Thyroid gland (tissue), 4 donors: Measurements from ENCODE around the gene RAB15. TPM values are rescaled to one million over a fixed set of nuclear protein-coding genes. Genes with fewer than 3 reads are reported as not detected.

ENCODE experiments used
- DNase-seq, 2 donors: peaks; one replicate each; pipeline ENCODE4 v3.0.0-alpha.2; 2019
- H3K27ac ChIP-seq, 3 donors: fragments of 200-600 bp; sonication (generic); 1 replicate in 2 of 3; 2 replicates in 1 of 3; pipeline ENCODE4 v1.5.1; 2016 to 2019; ENCODE audit warnings: mild to moderate bottlenecking in 1 of 3, moderate library complexity in 1 of 3
- H3K27me3 ChIP-seq: fragments of 200-600 bp; sonication (generic); one replicate; pipeline ENCODE4 v1.5.1; 2019
- H3K36me3 ChIP-seq, 2 donors: fragments of 200-600 bp; sonication (generic); one replicate each; pipeline ENCODE4 v1.5.1; 2016 to 2019
- H3K4me1 ChIP-seq, 2 donors: fragments of 200-600 bp; sonication (generic); one replicate each; pipeline ENCODE4 v1.5.1; 2017 to 2019
- H3K4me3 ChIP-seq, 3 donors: fragments of 200-600 bp; sonication (generic); replicated peaks in 1 of 3; 1 replicate in 2 of 3; 2 replicates in 1 of 3; pipeline ENCODE4 v1.5.1; 2016; ENCODE audit warnings: mild to moderate bottlenecking in 1 of 3
- H3K9me3 ChIP-seq: fragments of 200-600 bp; sonication (generic); one replicate; pipeline ENCODE4 v1.5.1; 2017
- POLR2A ChIP-seq, 2 donors: fragments of 450-650 bp; IDR thresholded peaks; one replicate each; pipeline ENCODE4 v1.6.1; 2017; ENCODE audit warnings: antibody characterized with exemption in 2 of 2, mild to moderate bottlenecking in 2 of 2, moderate library complexity in 1 of 2
- WGBS, 2 donors: methylation state at CpG; one replicate each; pipeline ENCODE4 v1.1.5; 2017; 5-methylcytosine and 5-hydroxymethylcytosine counted together
- intact Hi-C: fragments of 100-400 bp; cut with DNase I; formaldehyde crosslinking; loops from one replicate; pipeline ENCODE4 v1.15.1; 2023
- total RNA-seq, 4 donors: library from RNA; depleted of rRNA; stranded (reverse); fragments of >200 nt; gene quantifications; one replicate each; pipeline ENCODE4 v1.2.3, GENCODE V29; 2016
- TF ChIP-seq, protein P1 (sequence below), 6 experiments: fragments of 200-600 bp in 3 of 6; fragments of 450-650 bp in 3 of 6; sonication (generic) in 3 of 6; IDR thresholded peaks; one replicate each; pipeline ENCODE4 v1.5.1; 2016 to 2019; ENCODE audit warnings: antibody characterized with exemption in 6 of 6, mild to moderate bottlenecking in 2 of 6, inconsistent platforms in 1 of 6, moderate library complexity in 1 of 6

RAB15 gene
- total RNA-seq, 4 donors from 2014 or later, result 6.0 to 12.7 (median 6.3) TPM

DNA sequence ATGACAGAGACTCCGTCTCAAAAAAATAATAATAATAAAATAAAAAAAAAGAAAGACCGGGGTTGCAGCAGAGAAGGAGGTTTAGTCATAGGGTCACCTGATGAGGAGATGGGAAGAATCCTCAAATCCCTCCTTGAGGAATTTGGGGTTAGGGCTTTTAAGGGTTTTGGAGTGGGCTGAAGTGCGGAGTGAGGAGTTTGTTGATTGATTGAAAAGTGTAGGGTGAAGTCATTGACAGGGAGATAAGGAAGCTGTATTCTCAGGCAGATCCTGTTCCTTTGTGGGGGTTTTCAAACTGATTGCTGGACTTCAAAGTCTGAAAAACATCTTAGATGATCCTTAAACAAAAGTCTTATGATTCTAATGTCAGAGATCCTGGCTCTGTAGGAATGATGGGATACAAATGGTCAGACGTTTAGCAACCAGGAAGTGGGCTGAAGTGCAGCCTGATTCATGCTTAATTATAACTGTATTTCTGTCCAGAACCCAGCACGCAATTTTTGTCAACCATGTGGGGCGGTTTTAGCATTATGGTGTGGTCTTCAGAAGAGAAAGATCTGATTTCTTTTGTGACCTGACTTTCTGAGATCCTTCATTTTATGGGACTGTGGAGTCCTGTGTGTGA lies 30.6 kb upstream of the RAB15 start:
- Histone ChIP-seq H3K27me3 (no peaks in the 10 kb centered on the region), H3K9me3 (no peaks in the 10 kb centered on the region), H3K36me3 (no peaks in the 10 kb centered on the region), H3K27ac (no peak overlapping the region), H3K4me1 (peaks cover 0 to 6% of the 10 kb centered on the region in 2 donors), H3K4me3 (no peak overlapping the region)
- intact Hi-C loops, result no loop called here
- no peak for DNase-seq
- TF ChIP-seq, protein P1, sequence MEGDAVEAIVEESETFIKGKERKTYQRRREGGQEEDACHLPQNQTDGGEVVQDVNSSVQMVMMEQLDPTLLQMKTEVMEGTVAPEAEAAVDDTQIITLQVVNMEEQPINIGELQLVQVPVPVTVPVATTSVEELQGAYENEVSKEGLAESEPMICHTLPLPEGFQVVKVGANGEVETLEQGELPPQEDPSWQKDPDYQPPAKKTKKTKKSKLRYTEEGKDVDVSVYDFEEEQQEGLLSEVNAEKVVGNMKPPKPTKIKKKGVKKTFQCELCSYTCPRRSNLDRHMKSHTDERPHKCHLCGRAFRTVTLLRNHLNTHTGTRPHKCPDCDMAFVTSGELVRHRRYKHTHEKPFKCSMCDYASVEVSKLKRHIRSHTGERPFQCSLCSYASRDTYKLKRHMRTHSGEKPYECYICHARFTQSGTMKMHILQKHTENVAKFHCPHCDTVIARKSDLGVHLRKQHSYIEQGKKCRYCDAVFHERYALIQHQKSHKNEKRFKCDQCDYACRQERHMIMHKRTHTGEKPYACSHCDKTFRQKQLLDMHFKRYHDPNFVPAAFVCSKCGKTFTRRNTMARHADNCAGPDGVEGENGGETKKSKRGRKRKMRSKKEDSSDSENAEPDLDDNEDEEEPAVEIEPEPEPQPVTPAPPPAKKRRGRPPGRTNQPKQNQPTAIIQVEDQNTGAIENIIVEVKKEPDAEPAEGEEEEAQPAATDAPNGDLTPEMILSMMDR (IDR thresholded peaks at IDR 0.05), result no peak
- TF ChIP-seq POLR2A (IDR thresholded peaks at IDR 0.05), result no peak
- 83 to 84% methylated on average over 6 of the region's 6 CpGs for WGBS, 2 donors

DNA sequence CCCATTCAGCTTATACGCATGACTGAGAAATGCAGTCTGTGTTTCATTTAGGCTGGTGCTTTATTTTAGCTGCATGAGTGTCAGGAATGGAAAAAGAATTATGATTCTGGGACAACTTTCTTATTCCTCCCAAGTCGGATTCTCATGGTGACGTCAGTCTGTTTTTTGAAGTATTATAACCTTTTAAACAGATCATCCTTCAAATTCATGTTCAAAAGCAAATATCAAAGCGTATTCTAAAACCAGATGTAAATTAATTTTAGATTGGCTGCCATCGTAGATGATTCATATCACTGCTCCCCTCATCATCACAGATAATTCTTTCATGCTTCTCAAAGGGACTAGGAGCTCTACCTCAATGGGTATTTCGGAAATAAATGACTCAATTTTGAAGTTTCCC lies 29.6 kb upstream of the RAB15 start:
- H3K9me3 ChIP-seq, result no peaks in the 10 kb centered on the region
- no peaks in the 10 kb centered on the region for H3K27me3 ChIP-seq
- 96% methylated on average over 6 of the region's 6 CpGs for WGBS, 2 donors
- TF ChIP-seq, protein P1 (IDR thresholded peaks at IDR 0.05), result no peak
- no peak for TF ChIP-seq POLR2A (IDR thresholded peaks at IDR 0.05)
- no peaks in the 10 kb centered on the region for H3K36me3 ChIP-seq
- intact Hi-C loops, result no loop called here
- H3K4me1 ChIP-seq, result peaks cover 0 to 6% of the 10 kb centered on the region in 2 donors
- no peak overlapping the region for H3K4me3 ChIP-seq
- no peak overlapping the region for H3K27ac ChIP-seq
- no peak for DNase-seq

DNA sequence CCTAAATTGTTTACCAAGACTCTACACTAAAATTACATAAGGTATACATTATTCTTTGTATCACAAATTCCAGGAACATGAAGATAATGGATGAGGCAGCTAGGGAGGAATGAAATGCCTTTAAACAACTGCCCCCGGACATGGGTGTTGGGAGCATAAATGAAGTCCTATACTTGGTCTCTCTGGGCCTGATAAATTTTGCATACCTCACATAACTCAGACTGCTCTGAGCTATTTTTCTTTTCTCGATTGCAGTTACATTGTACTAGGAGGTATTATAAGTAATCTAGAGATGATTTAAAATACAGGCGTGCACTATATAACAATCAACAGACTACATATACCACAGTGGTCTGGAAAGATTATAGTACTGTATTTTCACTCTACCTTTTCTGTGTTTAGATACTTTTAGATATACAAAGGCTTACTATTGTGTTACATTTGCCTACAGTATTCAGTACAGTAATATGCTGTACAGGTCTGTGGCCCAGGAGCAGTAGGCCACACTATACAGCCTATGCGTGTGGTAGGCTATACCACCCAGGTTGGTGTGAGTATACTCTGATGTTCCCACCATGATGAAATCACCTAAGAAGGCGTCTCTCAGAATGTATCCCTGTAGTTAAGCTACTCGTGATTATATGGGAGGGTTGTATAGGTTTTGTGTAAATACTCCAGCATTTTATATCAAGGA lies 28.9 kb upstream of the RAB15 start:
- no peak for DNase-seq
- no peaks in the 10 kb centered on the region for H3K27me3 ChIP-seq
- intact Hi-C loops, result no loop called here
- H3K4me3 ChIP-seq, result no peak overlapping the region
- H3K4me1 ChIP-seq, result peaks cover 0 to 6% of the 10 kb centered on the region in 2 donors
- H3K27ac ChIP-seq, result no peak overlapping the region
- WGBS, 2 donors, result 88 to 93% methylated on average over 6 of the region's 6 CpGs
- no peak for TF ChIP-seq POLR2A (IDR thresholded peaks at IDR 0.05)
- TF ChIP-seq, protein P1 (IDR thresholded peaks at IDR 0.05), result no peak
- no peaks in the 10 kb centered on the region for H3K9me3 ChIP-seq
- H3K36me3 ChIP-seq, result no peaks in the 10 kb centered on the region

DNA sequence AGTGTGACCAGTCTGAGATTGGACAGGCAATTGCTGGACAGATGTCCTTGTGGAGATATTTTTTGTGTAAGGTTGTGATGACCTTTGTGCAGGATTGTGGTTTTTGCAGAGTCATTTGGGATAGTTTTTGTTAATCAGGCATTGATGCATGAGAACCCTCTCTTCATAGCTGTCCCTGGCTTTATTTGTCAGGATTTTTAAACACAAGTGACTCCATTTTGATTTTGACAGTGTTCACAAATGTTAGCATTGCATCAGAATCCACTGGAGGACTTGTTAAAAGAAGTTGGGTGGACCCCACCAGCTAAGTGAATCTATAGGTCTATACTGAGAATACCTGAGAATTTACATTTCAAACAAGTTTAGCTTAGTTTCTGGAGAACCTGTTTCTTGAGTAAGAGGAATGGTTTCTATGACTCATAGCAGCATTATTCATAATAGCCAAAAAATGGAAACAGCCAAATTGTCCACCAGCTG lies 26.4 kb upstream of the RAB15 start:
- DNase-seq, result no peak
- Histone ChIP-seq H3K4me1 (peaks cover 0 to 6% of the 10 kb centered on the region in 2 donors), H3K36me3 (no peaks in the 10 kb centered on the region), H3K4me3 (no peak overlapping the region), H3K27me3 (no peaks in the 10 kb centered on the region), H3K27ac (no peak overlapping the region), H3K9me3 (no peaks in the 10 kb centered on the region)
- intact Hi-C loops, result no loop called here
- TF ChIP-seq, protein P1 (IDR thresholded peaks at IDR 0.05), result no peak
- TF ChIP-seq POLR2A (IDR thresholded peaks at IDR 0.05), result no peak

DNA sequence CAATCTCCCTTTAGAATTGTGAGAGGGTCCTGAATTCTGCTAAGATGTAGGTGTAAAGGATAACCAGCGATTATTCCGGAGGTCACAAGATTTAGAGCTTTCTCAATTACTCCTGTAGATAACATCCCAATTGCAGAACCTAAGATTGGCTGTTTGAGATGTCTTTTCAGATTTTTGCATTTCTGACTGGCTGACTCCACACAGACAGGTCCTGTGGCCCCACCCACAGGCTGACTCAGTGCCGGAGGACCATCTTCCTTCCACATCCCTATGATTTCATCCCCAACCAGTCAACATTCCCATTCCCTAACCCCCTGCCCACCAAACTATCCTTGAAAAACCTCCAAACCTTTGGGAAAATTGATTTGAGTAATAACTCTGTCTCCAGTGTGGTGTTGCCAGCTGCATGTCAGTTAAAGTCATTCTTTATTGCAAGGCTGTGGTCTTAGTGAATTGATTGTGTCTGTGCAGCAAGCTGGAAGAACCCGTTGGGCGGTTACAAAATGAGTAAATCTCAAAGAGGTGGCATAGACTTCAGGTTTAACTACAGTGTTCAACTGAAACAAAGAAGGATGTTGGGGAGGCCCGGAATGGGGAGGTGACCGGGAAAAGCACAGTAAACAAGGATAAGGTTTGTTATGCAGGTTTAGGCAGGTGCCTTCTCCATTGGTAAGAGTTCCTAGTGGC lies 25.1 kb upstream of the RAB15 start:
- H3K9me3 ChIP-seq, result no peaks in the 10 kb centered on the region
- H3K4me3 ChIP-seq, result no peak overlapping the region
- H3K36me3 ChIP-seq, result no peaks in the 10 kb centered on the region
- TF ChIP-seq POLR2A (IDR thresholded peaks at IDR 0.05), result no peak
- TF ChIP-seq, protein P1 (IDR thresholded peaks at IDR 0.05), result no peak
- peaks cover 0 to 6% of the 10 kb centered on the region in 2 donors for H3K4me1 ChIP-seq
- DNase-seq, result no peak
- H3K27me3 ChIP-seq, result no peaks in the 10 kb centered on the region
- intact Hi-C loops, result no loop called here
- WGBS, 2 donors, result 97% methylated on average over 7 of the region's 7 CpGs
- H3K27ac ChIP-seq, result no peak overlapping the region
